ENCODE measurements around the gene KCNG2. TPM values are rescaled to one million over a fixed set of nuclear protein-coding genes. Genes with fewer than 3 reads are reported as not detected.

The KCNG2 gene
- total RNA-seq, 1 donor from 2014 or later, result not detected

GRCh38 chr18:79938196-79938595 is 140.5 kb downstream of the KCNG2 start:
- Mint-ChIP-seq H3K27me3 (ENCODE audit: unreplicated experiment) (no peaks in the 10 kb centered on the region), H3K4me1 (ENCODE audit: unreplicated experiment) (peaks cover 19% of the 10 kb centered on the region), H3K27ac (ENCODE audit: unreplicated experiment) (no peak overlapping the region), H3K36me3 (ENCODE audit: unreplicated experiment) (peaks cover 59% of the 10 kb centered on the region), H3K9me3 (ENCODE audit: unreplicated experiment) (peaks cover 13% of the 10 kb centered on the region), H3K4me3 (ENCODE audit: unreplicated experiment) (no peak overlapping the region)
- TF ChIP-seq CTCF (IDR thresholded peaks at IDR 0.05), result no peak
- no peak for DNase-seq (ENCODE audit: extremely low spot score, unreplicated experiment)

- H3K27me3 Mint-ChIP-seq (ENCODE audit: unreplicated experiment), result no peaks in the 10 kb centered on the region
- peaks cover 11% of the 10 kb centered on the region for H3K9me3 Mint-ChIP-seq (ENCODE audit: unreplicated experiment)
- peaks cover 20% of the 10 kb centered on the region for H3K4me1 Mint-ChIP-seq (ENCODE audit: unreplicated experiment)
- DNase-seq (ENCODE audit: extremely low spot score, unreplicated experiment), result no peak
- H3K36me3 Mint-ChIP-seq (ENCODE audit: unreplicated experiment), result peaks cover 51% of the 10 kb centered on the region
- no peak overlapping the region for H3K4me3 Mint-ChIP-seq (ENCODE audit: unreplicated experiment)
- H3K27ac Mint-ChIP-seq (ENCODE audit: unreplicated experiment), result no peak overlapping the region
- no peak for TF ChIP-seq CTCF (IDR thresholded peaks at IDR 0.05)
Observed at GRCh38 chr18:79939096-79939495, 141.4 kb downstream of the KCNG2 start.

GRCh38 chr18:79940126-79940813 is 142.5 kb downstream of the KCNG2 start:
- H3K36me3 Mint-ChIP-seq (ENCODE audit: unreplicated experiment), result peaks cover 46% of the 10 kb centered on the region
- TF ChIP-seq CTCF (IDR thresholded peaks at IDR 0.05), result no peak
- H3K4me3 Mint-ChIP-seq (ENCODE audit: unreplicated experiment), result no peak overlapping the region
- H3K27ac Mint-ChIP-seq (ENCODE audit: unreplicated experiment), result no peak overlapping the region
- peaks cover 28% of the 10 kb centered on the region for H3K4me1 Mint-ChIP-seq (ENCODE audit: unreplicated experiment)
- no peaks in the 10 kb centered on the region for H3K27me3 Mint-ChIP-seq (ENCODE audit: unreplicated experiment)
- no peak for DNase-seq (ENCODE audit: extremely low spot score, unreplicated experiment)
- peaks cover 11% of the 10 kb centered on the region for H3K9me3 Mint-ChIP-seq (ENCODE audit: unreplicated experiment)

DNA sequence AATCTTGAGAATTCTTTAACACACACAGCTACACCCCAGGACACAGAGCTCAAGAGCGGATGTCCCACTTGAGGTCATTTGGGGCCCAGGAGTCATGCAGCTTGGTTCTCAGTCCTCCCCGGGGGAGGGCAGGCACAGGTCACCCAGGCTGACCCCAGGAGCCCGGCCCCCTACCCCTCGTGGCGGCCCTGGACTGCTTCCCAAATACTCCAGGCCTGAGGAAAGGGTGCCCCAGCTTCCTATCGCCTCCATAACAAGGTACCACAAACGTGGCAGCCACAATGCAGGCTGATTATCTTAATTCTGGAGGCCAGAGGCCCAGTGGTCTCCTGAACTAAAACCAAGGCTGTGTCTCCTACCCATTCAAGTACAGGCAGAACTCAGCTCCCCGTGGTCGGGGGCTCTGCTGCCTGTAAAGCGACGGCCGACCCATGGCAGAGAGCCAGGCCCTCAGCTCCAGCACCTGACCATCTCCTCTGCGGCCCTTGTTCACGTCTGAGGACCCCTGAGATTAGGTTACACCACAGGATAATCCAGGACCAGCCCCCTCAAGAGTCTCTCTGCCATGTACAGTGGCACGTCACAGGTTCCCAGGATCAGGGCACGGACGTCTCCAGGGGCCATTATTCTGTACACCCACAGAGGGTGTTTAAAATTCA is 143.2 kb downstream of the KCNG2 start:
- H3K36me3 Mint-ChIP-seq (ENCODE audit: unreplicated experiment), result peaks cover 41% of the 10 kb centered on the region
- peaks cover 34% of the 10 kb centered on the region for H3K4me1 Mint-ChIP-seq (ENCODE audit: unreplicated experiment)
- H3K4me3 Mint-ChIP-seq (ENCODE audit: unreplicated experiment), result no peak overlapping the region
- no peaks in the 10 kb centered on the region for H3K27me3 Mint-ChIP-seq (ENCODE audit: unreplicated experiment)
- TF ChIP-seq CTCF (IDR thresholded peaks at IDR 0.05), result no peak
- DNase-seq (ENCODE audit: extremely low spot score, unreplicated experiment), result no peak
- H3K9me3 Mint-ChIP-seq (ENCODE audit: unreplicated experiment), result peaks cover 4% of the 10 kb centered on the region
- H3K27ac Mint-ChIP-seq (ENCODE audit: unreplicated experiment), result no peak overlapping the region

DNA sequence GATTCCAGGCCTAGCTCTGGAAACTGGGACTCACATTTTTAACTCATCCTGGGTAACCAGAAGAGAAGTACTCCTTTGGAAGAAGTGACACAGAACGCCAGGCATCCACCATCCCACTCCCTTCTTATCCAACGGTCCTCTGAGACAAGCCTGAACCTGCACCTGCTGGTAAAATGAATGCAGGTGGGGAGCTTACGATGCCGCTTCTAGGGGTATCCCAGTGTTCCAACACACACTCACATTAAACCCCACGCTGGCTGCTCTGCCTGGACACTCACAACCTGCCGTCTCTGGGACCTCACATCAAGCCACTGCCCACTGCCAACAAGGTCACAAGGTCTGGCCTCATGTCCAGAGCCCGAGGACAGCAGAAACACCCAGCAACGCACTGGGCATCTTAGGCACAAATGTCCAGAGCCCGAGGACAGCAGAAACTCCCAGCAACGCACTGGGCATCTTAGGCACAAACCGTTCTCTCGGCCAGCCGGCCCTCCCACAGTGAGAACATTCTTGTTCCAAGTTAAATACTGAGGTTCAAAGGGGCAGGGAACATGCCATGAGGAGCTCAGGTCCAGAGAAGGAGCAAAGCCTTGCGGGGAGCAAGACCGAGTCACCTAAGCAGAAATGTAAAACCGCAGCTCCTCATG is 143.9 kb downstream of the KCNG2 start:
- H3K4me1 Mint-ChIP-seq (ENCODE audit: unreplicated experiment), result peaks cover 38% of the 10 kb centered on the region
- no peak for DNase-seq (ENCODE audit: extremely low spot score, unreplicated experiment)
- peaks cover 36% of the 10 kb centered on the region for H3K36me3 Mint-ChIP-seq (ENCODE audit: unreplicated experiment)
- no peak overlapping the region for H3K4me3 Mint-ChIP-seq (ENCODE audit: unreplicated experiment)
- no peak overlapping the region for H3K27ac Mint-ChIP-seq (ENCODE audit: unreplicated experiment)
- H3K9me3 Mint-ChIP-seq (ENCODE audit: unreplicated experiment), result peaks cover 4% of the 10 kb centered on the region
- no peak for TF ChIP-seq CTCF (IDR thresholded peaks at IDR 0.05)
- no peaks in the 10 kb centered on the region for H3K27me3 Mint-ChIP-seq (ENCODE audit: unreplicated experiment)
